Stimulated activated naive CD8-positive, alpha-beta T cell treated with anti-CD3 and anti-CD28 coated beads, Interleukin-15, amount 100 ng/mL, for 72 hours (primary cell): ENCODE measurements around the gene STAT5B.

Experiments used
- ATAC-seq: fragments of 150-1000 bp; cut with Tn5 transposase; 2 replicates; pipeline ENCODE4 v1.10.0; 2021; ENCODE audit warnings: mild to moderate bottlenecking, moderate library complexity
- DNase-seq, 2 donors: peaks; one replicate each; pipeline ENCODE4 v3.0.0; 2021 to 2022
- H3K27ac Mint-ChIP-seq, 2 donors: one replicate each; pipeline ENCODE4 v1.8.0; 2022; ENCODE audit warnings: mild to moderate bottlenecking in 2 of 2, mixed read lengths in 2 of 2, moderate library complexity in 2 of 2
- H3K27me3 Mint-ChIP-seq: one replicate; pipeline ENCODE4 v1.8.0; 2022; ENCODE audit warnings: mixed read lengths
- H3K4me1 Mint-ChIP-seq: one replicate; pipeline ENCODE4 v1.8.0; 2022; ENCODE audit warnings: mild to moderate bottlenecking, mixed read lengths
- H3K4me3 Mint-ChIP-seq, 2 donors: one replicate each; pipeline ENCODE4 v1.8.0; 2022; ENCODE audit warnings: mild to moderate bottlenecking in 2 of 2, mixed read lengths in 2 of 2, moderate library complexity in 1 of 2
- H3K9me3 Mint-ChIP-seq, 2 donors: one replicate each; pipeline ENCODE4 v1.8.0; 2022; ENCODE audit warnings: mixed read lengths in 2 of 2

Gene STAT5B

DNA sequence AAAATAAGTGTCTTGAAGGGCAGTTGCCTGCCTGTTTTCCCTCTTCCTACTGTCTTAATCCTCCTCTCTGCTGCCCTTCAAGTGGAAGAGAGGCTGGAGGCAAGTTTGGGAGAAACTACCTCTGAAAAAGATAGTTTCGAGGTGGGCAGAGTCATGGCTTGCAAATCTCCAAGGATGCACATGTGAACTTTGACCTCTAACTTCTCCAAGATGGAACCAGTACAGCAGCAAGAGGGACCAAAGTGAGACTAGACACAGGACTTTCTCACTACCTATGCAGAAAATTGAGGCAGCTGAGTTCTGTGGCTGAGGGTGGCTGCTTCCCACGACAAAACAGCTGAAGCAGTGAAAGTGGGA, 94.4 kb downstream of the STAT5B start:
- Mint-ChIP-seq H3K27me3 (peaks cover 49% of the 10 kb centered on the region), H3K9me3 (no peaks in the 10 kb centered on the region), H3K27ac (no peak overlapping the region), H3K4me1 (peaks cover 71% of the 10 kb centered on the region), H3K4me3 (peak overlapping the region; percentile 75 to 80)
- no peak for DNase-seq
- ATAC-seq = no peak

- H3K4me3 Mint-ChIP-seq = peak within 1 kb of the TSS; percentile 75 to 80
- H3K27ac Mint-ChIP-seq = peak within 1 kb of the TSS in 1 of 2 donors; percentile 74
- ATAC-seq = peak; percentile 56
- peak; percentile 80 to 89 for DNase-seq
- H3K9me3 Mint-ChIP-seq = no peaks in the 10 kb centered on the region
- H3K27me3 Mint-ChIP-seq = peaks cover 49% of the 10 kb centered on the region
- H3K4me1 Mint-ChIP-seq = peaks cover 71% of the 10 kb centered on the region
These were observed 95.0 kb downstream of the STAT5B start, which contains the start of gene KCNH4 for GRCh38 chr17:42180922-42181850. Gene KCNH4 (minus strand): TSS chr17:42181142. CDS start chr17:42180945, 197 bp downstream.

GRCh38 chr17:42180411-42180921, 95.7 kb downstream of the STAT5B start:
- peak overlapping the region; percentile 38 to 80 for H3K4me3 Mint-ChIP-seq
- peaks cover 49% of the 10 kb centered on the region for H3K27me3 Mint-ChIP-seq
- DNase-seq = no peak
- ATAC-seq = no peak
- no peaks in the 10 kb centered on the region for H3K9me3 Mint-ChIP-seq
- H3K27ac Mint-ChIP-seq = peak overlapping the region in 1 of 2 donors; percentile 74
- peaks cover 71% of the 10 kb centered on the region for H3K4me1 Mint-ChIP-seq

DNA sequence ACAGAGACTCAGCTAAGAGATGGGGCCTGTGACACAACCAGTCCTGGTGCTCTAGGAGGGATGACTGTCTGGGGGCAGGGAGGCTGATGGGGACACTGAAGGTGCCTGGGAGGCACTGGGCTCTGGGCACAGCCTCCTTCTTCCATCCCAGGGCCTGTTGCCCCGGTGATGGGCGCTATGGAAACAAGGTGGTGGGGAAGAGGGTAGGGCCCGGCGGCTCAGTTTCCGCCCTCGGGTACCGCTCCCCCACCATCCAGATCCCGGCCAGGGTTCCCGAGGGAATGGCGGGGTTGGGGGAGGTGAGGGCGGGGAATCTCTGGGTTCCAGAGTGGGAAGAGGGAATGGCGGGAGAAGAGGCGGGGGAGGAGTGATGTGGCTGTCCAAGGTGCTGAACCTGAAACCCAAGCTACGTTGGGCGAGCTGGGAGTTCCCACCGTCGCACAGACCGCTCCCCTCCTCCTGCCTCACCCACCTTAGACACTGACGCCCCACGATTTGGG, 96.2 kb downstream of the STAT5B start:
- H3K27ac Mint-ChIP-seq = no peak overlapping the region
- DNase-seq (peak; percentile 28 to 30), ATAC-seq (no peak)
- peak overlapping the region; percentile 38 to 80 for H3K4me3 Mint-ChIP-seq
- peaks cover 49% of the 10 kb centered on the region for H3K27me3 Mint-ChIP-seq
- no peaks in the 10 kb centered on the region for H3K9me3 Mint-ChIP-seq
- H3K4me1 Mint-ChIP-seq = peaks cover 66% of the 10 kb centered on the region

DNA sequence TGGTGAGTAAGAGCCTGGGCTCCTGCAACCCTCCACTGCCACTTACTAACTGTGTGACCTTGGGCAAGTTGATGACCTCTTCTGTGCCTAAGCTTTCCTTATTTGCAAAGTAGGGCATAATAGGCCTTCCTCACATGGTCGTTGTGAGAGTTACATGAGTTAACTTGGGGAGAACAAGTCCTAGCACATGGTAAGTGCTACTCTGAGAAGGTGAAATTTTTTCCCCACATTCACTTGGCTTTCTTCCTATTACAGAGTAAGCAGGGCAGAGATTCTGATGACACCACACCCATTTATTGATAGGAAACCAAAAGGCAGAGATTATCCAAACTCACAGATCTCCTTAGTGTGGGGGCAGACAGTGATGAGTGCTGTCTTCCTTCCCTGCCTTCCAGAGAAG, 96.9 kb downstream of the STAT5B start:
- ATAC-seq = no peak
- no peaks in the 10 kb centered on the region for H3K9me3 Mint-ChIP-seq

GRCh38 chr17:42178817-42179216, 97.4 kb downstream of the STAT5B start:
- Mint-ChIP-seq H3K9me3 (no peaks in the 10 kb centered on the region), H3K27me3 (peaks cover 49% of the 10 kb centered on the region), H3K4me1 (peaks cover 60% of the 10 kb centered on the region), H3K27ac (no peak overlapping the region), H3K4me3 (peak overlapping the region in 1 of 2 donors; percentile 18)
- DNase-seq = no peak
- no peak for ATAC-seq

More for the DNA sequence above, 96.9 kb downstream of the STAT5B start:
- Mint-ChIP-seq H3K4me3 (no peak overlapping the region), H3K27me3 (peaks cover 49% of the 10 kb centered on the region), H3K27ac (no peak overlapping the region), H3K4me1 (peaks cover 62% of the 10 kb centered on the region)
- DNase-seq = no peak

DNA sequence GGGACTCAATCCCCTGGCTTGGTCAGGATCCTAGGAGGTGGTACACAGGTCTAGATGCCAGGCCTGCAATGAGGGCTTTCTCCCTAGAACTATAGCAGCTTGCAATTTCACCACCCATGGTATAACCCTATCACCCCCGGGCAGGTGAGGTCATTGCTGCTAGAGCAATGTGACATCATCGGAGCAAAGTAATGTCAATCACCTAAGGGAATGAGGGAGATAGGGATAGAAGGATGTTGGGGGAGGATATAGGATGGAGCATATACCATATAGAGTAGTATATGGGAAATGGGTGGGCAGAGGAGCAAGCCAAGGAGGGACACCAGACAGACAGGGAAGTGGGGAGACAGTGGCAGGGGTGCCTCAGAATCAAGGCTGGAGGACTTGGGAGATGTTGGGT, 98.5 kb downstream of the STAT5B start:
- no peaks in the 10 kb centered on the region for H3K9me3 Mint-ChIP-seq
- peaks cover 49% of the 10 kb centered on the region for H3K4me1 Mint-ChIP-seq
- H3K4me3 Mint-ChIP-seq = no peak overlapping the region
- H3K27me3 Mint-ChIP-seq = peaks cover 43% of the 10 kb centered on the region
- DNase-seq (no peak), ATAC-seq (no peak)
- no peak overlapping the region for H3K27ac Mint-ChIP-seq

GRCh38 chr17:42174126-42174783, 101.9 kb downstream of the STAT5B start:
- no peak for DNase-seq
- peaks cover 10% of the 10 kb centered on the region for H3K27me3 Mint-ChIP-seq
- no peak overlapping the region for H3K27ac Mint-ChIP-seq
- no peak for ATAC-seq
- H3K4me3 Mint-ChIP-seq = no peak overlapping the region
- H3K9me3 Mint-ChIP-seq = no peaks in the 10 kb centered on the region
- H3K4me1 Mint-ChIP-seq = peaks cover 15% of the 10 kb centered on the region

- no peak overlapping the region for H3K27ac Mint-ChIP-seq
- no peaks in the 10 kb centered on the region for H3K9me3 Mint-ChIP-seq
- H3K4me3 Mint-ChIP-seq = no peak overlapping the region
- DNase-seq (no peak), ATAC-seq (no peak)
- peaks cover 5% of the 10 kb centered on the region for H3K4me1 Mint-ChIP-seq
- no peaks in the 10 kb centered on the region for H3K27me3 Mint-ChIP-seq
These were observed 104.4 kb downstream of the STAT5B start for GRCh38 chr17:42171831-42172230.

DNA sequence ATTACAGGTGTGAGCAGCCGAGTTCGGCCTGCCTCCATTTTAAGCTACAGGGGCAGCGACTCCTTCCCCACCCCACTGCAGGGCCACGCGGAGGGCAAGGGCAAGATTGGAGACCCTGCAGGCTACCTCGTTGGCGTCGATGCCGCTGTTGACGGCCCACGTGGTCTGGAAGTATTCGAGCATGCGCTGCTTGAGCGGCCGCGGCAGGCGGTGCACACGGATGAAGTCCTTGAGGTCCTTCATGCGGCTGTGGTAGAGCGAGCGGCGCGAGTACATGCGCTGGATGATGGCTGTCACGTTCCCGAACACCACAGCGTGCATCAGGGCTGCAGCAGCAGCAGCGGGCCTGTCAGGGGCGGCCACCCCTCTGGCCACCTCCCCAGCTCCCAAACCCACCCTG, 106.8 kb downstream of the STAT5B start:
- Mint-ChIP-seq H3K9me3 (no peaks in the 10 kb centered on the region), H3K27me3 (no peaks in the 10 kb centered on the region), H3K27ac (no peak overlapping the region), H3K4me3 (no peak overlapping the region), H3K4me1 (peaks cover 4% of the 10 kb centered on the region)
- DNase-seq (no peak), ATAC-seq (no peak)

DNA sequence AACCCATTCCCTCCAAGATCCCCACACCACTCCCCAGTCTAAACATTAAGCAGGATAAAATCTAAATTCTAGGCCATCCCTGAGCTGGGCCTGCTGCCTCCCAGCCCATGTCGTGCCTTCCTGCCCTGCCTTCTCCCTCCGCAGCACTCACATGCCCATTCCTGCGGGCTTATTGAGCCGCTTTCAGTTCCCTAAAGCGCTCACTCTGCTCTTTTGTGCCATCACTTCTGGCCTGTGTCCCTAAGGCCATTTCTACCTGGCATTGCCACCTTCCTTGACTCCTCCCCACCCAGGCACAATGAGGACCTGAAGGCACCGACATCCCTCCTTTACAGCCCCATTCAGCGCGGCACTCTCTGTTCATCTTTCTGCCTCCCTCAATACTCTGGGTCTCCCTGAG, 108.4 kb downstream of the STAT5B start:
- ATAC-seq = no peak
- peaks cover 6% of the 10 kb centered on the region for H3K4me1 Mint-ChIP-seq
- no peak overlapping the region for H3K4me3 Mint-ChIP-seq
- H3K9me3 Mint-ChIP-seq = no peaks in the 10 kb centered on the region
- H3K27me3 Mint-ChIP-seq = no peaks in the 10 kb centered on the region
- H3K27ac Mint-ChIP-seq = peak overlapping the region in 1 of 2 donors; percentile 56
- no peak for DNase-seq

- Mint-ChIP-seq H3K4me1 (peaks cover 6% of the 10 kb centered on the region), H3K27ac (no peak overlapping the region), H3K4me3 (no peak overlapping the region), H3K9me3 (no peaks in the 10 kb centered on the region), H3K27me3 (no peaks in the 10 kb centered on the region)
- no peak for DNase-seq
- no peak for ATAC-seq
These were observed 109.9 kb downstream of the STAT5B start for GRCh38 chr17:42166196-42166763.

GRCh38 chr17:42165751-42166150, 110.4 kb downstream of the STAT5B start:
- Mint-ChIP-seq H3K9me3 (no peaks in the 10 kb centered on the region), H3K4me3 (no peak overlapping the region), H3K4me1 (peaks cover 6% of the 10 kb centered on the region), H3K27me3 (no peaks in the 10 kb centered on the region), H3K27ac (no peak overlapping the region)
- DNase-seq = no peak
- ATAC-seq = no peak

DNA sequence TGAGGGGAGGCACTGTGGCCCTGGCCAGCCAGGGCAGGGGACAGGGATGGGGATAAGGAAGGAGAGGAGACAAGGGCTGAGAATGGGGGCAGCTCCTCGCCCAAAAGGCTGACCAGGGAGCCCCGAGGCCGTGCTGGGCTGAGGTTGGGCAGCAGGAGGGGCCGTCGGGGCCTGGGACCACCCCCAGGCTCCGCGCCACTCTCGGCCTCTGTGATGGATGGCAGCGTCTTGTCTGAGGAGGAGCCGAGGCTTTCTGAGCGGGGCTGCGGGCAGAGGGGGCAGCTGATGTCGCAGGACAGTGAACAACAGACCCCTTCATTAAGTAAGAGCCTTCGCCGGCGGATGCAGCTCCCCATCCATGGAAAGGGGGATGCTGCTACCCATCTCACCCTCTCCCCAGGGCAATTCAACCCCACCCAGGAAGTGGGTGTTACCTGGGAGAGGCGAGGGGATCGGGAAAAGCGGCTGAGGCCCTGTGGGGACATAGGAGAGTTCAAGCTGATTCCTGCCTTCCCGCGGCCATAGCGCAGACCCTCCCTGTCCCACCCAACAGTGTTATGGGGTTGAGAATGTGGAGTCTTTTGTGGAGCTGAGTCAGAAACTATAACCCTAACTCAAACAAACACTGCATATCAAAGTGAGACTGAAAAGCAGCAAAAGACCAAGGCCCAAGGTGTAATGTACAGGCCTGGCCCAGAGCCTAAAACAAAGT, 112.3 kb downstream of the STAT5B start:
- DNase-seq (no peak), ATAC-seq (no peak)
- H3K4me3 Mint-ChIP-seq = no peak overlapping the region
- peaks cover 6% of the 10 kb centered on the region for H3K4me1 Mint-ChIP-seq
- H3K27me3 Mint-ChIP-seq = no peaks in the 10 kb centered on the region
- H3K9me3 Mint-ChIP-seq = no peaks in the 10 kb centered on the region
- H3K27ac Mint-ChIP-seq = no peak overlapping the region

- Mint-ChIP-seq H3K9me3 (no peaks in the 10 kb centered on the region), H3K27me3 (no peaks in the 10 kb centered on the region), H3K27ac (peak overlapping the region; percentile 12 to 68), H3K4me3 (no peak overlapping the region), H3K4me1 (peaks cover 6% of the 10 kb centered on the region)
- ATAC-seq = peak; percentile 68
- peak; percentile 53 to 57 for DNase-seq
These were observed 113.1 kb downstream of the STAT5B start for GRCh38 chr17:42163113-42163512.
